HT-29 (cell line): ENCODE measurements around the gene MAPKAPK2. TPM values are rescaled to one million over a fixed set of nuclear protein-coding genes. Genes with fewer than 3 reads are reported as not detected.
"Not testable (repeated sequence)": the region's sequence is repeated elsewhere in the genome, so short reads cannot be mapped to it uniquely, and the experiment has no call there.

Source experiments
- DNase-seq: peaks from one replicate; pipeline ENCODE4 v3.0.0-alpha.2; 2015; ENCODE audit warnings: low spot score
- total RNA-seq: library from RNA; depleted of rRNA; stranded (reverse); fragments of >200 nt; shearing (Covaris generic); gene quantifications from 2 replicates; pipeline ENCODE4 v1.2.3, GENCODE V29; 2014; rRNA removed

MAPKAPK2 gene
- total RNA-seq = 41.9 and 50.4 TPM in 2 replicates

DNA sequence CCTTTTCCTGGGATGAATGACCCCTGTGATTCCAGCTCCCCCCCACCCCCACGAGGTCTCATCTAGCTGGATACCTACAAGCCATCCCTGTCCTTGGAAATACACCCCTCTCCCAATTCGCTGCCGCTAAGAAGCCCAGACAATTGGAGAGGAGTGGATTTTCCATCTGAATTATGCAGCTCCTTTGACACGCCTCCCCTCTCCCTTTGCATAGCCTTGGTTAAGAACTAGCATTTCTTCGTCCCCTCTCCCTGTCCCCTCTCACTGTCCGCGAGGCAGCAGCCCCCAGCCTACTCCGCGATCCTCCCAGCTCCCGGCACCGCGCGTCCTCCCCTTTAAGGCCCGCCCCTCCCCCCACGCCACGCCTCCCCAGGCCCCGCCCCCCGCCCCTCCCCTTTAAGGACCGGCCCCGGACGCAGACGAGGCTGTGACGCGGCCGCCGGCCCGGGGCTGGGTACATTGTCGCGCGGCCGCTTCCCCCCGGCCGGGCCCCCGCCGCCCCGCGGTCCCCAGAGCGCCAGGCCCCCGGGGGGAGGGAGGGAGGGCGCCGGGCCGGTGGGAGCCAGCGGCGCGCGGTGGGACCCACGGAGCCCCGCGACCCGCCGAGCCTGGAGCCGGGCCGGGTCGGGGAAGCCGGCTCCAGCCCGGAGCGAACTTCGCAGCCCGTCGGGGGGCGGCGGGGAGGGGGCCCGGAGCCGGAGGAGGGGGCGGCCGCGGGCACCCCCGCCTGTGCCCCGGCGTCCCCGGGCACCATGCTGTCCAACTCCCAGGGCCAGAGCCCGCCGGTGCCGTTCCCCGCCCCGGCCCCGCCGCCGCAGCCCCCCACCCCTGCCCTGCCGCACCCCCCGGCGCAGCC is at the start of gene MAPKAPK2:
MAPKAPK2 (plus strand) TSS at position 428 of the 856 bp plus-strand sequence; CDS start at position 753, 325 bp downstream.
- DNase-seq = peak; percentile 50

DNA sequence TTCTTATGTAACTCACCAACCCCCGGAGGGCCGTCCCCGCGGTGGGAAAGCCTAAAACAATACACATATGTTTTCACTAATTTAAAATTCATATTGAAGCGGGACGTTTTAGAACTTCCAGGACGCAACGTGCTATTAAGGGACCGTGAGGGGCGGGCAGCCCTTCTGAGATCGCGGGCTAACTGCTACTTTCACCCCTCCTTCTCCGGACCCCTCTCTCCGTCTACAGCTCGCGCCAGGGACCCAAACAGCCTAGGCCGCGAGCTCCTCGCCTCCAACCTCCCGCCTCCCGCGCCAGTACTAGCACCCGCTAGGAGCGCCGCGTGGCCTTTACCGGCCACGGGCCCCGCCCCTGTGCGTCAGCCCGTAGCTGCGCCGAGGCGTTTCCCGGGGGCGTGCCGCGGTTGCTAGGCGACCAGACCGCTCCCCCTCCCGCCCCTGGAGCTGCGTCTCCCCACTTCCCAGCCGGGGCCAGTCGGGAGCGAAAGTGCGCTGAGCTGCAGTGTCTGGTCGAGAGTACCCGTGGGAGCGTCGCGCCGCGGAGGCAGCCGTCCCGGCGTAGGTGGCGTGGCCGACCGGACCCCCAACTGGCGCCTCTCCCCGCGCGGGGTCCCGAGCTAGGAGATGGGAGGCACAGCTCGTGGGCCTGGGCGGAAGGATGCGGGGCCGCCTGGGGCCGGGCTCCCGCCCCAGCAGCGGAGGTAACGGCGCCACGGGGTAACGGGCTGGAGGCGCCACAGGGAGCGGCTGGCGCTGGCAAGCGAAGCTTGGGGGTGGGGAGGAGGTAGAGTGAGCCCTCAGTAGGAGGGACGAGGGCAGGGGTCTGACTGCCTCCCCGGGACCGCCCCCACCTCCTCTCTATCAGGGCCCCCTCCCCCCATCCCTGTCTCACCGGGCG is 49.4 kb upstream of the MAPKAPK2 start, which contains the start of gene DYRK3:
DYRK3 (plus strand) TSS at position 457 of the 898 bp plus-strand sequence; CDS start at position 625, 168 bp downstream.
- DNase-seq = peak; percentile 86

DNA sequence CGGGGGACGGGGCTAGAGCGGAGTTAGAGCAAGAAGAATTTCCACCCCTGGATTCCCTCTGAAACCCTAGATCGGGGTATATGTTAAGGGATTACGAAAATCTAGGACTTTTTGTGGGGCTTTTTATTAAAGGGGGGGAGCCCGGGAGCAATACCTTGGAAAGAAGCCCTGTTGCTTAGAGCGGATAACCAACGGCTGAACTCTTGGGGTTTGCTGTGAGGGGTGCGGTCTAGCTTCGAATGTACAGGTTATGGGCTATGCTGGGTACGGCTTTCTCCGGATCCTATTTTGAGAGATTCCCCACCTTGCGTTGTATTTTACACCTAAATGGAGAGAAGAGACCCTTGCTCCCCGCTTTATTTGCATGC is 48.7 kb upstream of the MAPKAPK2 start:
- DNase-seq = no peak

DNA sequence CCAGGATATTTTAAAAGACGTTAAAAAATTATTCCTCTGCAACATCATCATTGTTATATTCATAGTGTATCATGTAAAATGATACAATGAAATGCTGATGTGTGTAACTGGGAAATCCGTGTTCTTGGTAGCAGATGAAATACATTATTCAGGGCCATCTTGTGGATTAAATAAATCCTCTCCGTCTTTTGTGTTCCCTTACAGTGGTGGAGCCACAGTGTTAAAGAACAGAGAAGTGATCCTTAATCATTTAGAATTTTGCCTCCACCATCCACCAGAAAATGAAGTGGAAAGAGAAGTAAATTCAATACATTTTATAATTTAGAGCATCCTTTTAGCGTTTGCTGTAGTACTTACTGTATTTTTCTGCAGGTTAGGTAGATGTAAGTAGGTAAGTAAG is 48.0 kb upstream of the MAPKAPK2 start:
- DNase-seq = no peak

GRCh38 chr1:206637605-206638004 is 47.1 kb upstream of the MAPKAPK2 start:
- no peak for DNase-seq

GRCh38 chr1:206642074-206642473 is 42.6 kb upstream of the MAPKAPK2 start:
- not testable (repeated sequence) for DNase-seq

- DNase-seq = no peak
Observed at GRCh38 chr1:206643118-206643698, 41.5 kb upstream of the MAPKAPK2 start.

DNA sequence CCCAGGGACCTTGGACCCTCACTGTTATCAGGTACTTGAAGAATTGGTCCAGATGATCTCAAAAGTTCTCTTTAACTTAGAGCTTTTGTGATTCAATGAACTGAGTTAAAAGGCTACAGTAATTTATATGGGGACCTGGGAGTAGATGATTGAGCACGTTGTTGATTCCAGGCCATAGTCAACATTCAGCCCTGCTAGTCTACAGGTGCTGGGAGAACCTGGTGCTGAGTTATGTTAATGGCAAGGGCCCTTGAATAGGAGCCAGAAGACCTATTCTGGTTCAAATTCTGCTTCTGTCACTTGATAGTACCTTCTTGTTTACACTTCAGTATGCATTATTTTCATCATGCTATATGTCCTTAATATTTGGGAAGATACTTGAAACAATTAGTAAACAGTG is 38.2 kb upstream of the MAPKAPK2 start:
- DNase-seq = no peak

DNA sequence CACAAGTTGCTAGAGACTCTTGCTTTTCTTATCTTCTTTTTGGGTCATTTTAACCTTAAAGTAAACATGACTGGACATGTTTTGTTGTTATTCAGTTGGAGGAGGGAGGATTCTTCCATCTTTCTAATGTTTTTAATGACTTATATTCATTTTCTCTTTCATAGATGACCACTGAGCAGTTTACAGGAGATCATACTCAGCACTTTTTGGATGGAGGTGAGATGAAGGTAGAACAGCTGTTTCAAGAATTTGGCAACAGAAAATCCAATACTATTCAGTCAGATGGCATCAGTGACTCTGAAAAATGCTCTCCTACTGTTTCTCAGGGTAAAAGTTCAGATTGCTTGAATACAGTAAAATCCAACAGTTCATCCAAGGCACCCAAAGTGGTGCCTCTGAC is 37.5 kb upstream of the MAPKAPK2 start:
- DNase-seq = no peak

DNA sequence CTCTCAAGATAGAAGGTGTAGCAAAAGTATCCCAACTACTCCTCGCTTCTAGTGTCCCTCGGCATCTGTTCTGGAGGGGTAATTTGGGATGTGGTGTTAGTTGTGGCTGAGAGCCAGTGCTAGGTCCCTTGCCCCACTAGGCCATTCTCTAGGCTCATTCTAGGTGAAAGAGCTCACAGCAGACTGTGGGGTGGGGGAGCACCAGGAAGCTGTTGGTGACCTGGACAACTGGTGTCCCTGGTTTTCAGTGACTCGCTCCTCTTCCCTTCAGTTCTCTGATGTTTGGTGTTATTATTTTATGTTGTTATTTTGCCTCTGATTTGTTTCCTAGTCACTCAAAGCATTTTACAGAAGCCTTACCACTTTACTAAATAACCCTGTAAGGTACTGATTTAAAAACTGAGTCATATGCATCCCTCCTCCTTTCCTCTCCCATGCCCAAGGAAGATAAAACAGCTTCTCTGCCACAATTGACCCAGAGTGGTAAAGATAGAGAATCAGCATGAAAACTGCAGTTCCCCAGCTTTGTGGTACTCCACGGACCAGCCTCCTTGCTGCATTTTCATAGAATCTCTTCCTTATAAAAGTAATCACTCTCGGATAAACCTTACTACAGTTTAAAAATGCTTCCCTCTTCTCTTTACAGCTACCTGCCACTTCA is 35.3 kb upstream of the MAPKAPK2 start:
- no peak for DNase-seq

DNA sequence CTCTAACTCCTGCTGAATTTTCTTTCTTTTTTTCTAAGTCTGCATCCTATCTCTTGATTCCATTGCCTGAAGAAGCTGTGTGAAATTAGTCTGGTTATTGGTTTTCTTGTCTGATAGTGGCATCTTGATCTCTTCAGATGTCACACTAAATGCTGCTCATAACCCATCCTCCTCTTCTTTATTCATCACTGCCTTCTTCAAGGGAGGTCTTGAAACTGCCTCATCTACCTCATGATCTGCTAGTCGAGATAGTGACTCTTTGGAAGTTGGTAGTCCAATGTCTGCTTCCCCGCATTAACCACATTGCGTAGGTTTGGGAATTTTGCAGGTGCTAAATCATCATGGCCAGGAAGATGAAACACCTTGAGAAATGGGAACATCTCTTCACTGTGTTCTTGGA is 33.7 kb upstream of the MAPKAPK2 start:
- no peak for DNase-seq

GRCh38 chr1:206651958-206652890 is 32.5 kb upstream of the MAPKAPK2 start:
- DNase-seq = no peak

DNA sequence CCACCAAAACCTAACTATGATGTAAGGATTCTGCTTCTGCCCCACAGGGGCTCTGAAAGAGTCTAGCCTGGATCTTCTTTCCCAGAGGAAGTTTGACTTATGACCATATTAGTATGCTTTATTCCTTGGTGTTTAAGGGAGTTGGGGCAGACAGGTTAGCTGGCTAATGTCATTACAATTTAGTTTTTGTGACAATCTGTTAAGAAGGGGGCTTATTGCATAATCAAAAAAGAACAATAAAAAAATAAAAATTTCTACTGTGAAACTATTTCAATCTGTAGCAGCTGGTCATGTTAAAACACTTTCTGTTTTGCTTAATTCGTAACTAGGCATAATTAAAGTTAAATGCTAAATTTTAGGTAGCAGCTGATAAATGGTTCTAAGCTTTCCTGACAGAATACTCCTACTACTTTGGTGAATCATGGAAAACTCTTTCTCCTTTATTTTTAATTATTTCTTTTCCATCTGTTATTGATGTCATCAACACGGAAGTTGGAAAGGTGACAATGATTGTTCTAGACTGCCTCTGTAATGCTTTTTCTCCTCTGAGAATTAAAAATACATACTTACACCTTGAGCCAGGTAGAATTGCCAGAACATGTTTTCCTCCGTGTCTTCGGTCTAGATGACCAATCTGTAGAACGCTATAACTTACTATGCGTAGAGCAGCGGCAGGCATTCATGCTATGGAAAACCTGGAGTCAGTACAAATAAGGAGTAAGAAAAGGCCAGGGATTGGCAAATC is 30.8 kb upstream of the MAPKAPK2 start:
- DNase-seq = no peak

DNA sequence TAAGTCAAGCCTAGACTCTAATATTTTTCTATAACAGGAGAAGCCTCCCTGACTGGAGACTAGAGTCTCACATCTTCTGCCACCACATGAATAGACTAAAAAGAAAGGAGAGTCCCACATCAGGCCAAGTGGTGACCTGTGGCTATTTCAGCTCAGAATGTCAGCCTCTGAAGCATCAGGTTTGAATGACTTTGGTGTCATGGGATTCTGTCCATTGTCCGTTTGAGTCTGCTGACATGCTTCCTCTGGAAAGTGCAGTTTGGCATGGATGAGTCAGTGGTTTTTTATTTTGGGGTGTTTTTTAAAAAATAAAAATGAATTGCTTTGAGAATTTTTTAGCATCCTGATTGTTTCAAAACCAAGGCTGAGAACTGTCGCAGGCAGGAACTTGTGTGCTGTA is 29.9 kb upstream of the MAPKAPK2 start:
- no peak for DNase-seq

DNA sequence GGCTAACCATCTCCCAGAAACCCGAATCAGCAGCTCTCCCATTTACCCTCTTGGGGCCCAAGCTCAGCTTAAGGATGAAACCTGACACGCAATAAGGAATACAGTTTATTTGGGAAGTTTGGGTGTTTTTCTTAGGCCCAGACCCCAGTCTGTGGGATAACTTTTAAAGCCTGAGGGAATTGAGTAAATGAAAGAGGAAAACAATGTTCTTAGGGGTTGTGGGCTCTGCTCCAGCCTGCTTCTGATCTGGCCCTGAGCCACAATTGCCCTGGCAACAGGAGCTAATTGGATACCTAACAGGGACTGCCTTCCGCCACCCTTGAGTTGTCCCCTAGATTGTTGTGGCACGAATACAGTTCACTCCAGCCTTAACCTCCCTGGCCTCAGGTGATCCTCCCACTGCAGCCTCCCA is 29.2 kb upstream of the MAPKAPK2 start:
- no peak for DNase-seq

- DNase-seq = no peak
Observed at GRCh38 chr1:206656936-206657335, 27.8 kb upstream of the MAPKAPK2 start.

- DNase-seq = no peak
Observed at GRCh38 chr1:206657751-206658150, 27.0 kb upstream of the MAPKAPK2 start.

GRCh38 chr1:206658264-206658980 is 26.3 kb upstream of the MAPKAPK2 start:
- peak; percentile 30 for DNase-seq

DNA sequence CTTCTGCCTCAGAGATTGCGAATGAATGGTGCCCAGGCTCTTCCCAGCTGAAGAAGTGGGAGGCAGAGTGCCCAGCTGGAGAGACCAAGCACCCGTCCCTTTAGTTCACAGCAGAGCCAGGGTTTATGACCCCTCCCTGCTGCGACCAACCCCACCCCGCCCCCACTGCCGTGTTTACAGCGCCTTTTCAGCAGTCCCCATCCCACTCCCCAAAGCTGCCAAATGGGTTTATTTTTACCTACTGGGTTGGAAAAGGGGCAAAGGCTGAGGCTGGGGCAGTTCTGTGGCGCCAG is 25.8 kb upstream of the MAPKAPK2 start:
- DNase-seq = no peak
